HL-60 (cell line): ENCODE measurements around the gene KCNE1.
"Not testable (repeated sequence)": the region's sequence is repeated elsewhere in the genome, so short reads cannot be mapped to it uniquely, and the experiment has no call there.

Experiments
- CTCF ChIP-seq: IDR thresholded peaks from one replicate; pipeline ENCODE4 v1.5.1; 2011; ENCODE audit warnings: low read length, control low read depth, inconsistent platforms; ENCODE audit not compliant: insufficient read depth
- POLR2AphosphoS5 ChIP-seq: IDR thresholded peaks from 2 replicates; pipeline ENCODE4 v1.6.1; 2012; ENCODE audit warnings: low read depth
- SPI1 ChIP-seq: IDR thresholded peaks from 2 replicates; pipeline ENCODE4 v1.6.1; 2012; ENCODE audit warnings: low read depth, mild to moderate bottlenecking, borderline replicate concordance

DNA sequence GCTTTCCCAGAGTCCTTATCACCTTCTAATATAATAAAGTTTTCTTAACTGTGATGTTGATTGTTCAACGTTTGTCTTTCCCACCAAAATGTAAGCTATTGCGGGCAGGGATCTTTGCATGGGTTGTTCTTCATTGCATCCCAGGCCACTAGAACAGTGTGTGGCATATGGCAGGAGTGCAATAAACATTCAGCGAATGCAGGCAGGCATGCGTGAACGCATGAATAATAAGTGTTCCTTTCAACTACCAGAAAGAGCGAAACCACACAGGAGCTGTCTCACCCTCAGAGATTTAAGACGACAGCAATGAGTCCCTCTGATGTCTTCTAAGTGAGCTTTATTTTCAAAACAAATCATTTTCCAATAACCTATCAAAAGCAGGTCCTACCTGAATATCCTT, 53.7 kb downstream of the KCNE1 start:
- not testable (repeated sequence) for TF ChIP-seq POLR2AphosphoS5, CTCF, SPI1
